ENCODE measurements around the gene RAD23A. TPM values are rescaled to one million over a fixed set of nuclear protein-coding genes. Genes with fewer than 3 reads are reported as not detected.

The RAD23A gene
- total and polyA plus RNA-seq, 2 of the 4 experiments (the other 2 are of a cell fraction) = 54.3 to 67.8 TPM

DNA sequence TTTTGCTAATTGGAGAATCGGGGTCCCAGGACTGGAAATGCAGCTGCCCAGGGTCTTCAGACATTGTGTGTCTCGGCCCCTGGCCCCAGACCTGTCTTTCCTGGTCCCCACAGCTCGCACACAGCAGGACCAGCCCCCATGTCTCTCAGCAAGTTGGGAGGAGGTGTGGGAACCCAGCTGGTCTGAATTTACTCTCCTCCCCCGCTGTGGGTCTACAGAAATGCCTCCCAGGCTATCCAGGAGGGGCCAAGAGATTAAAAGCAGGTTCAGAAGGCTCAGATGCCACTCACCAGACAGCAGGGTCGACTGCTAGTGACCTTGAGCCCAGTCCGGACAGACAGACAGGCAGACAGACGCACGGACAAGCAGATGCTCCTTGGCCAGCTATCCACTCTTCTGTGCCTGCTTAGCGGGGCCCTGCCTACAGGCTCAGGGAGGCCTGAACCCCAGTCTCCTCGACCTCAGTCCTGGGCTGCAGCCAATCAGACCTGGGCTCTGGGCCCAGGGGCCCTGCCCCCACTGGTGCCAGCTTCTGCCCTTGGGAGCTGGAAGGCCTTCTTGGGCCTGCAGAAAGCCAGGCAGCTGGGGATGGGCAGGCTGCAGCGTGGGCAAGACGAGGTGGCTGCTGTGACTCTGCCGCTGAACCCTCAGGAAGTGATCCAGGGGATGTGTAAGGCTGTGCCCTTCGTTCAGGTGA is 23.8 kb downstream of the RAD23A start, which contains the start of gene DAND5:
Gene DAND5 (plus strand): TSS at position 285 of the 697 bp plus-strand sequence. CDS start 85 bp downstream, at position 370.
- no peak within 1 kb of the TSS for H4K5ac ChIP-seq (ENCODE audit: low read depth, low read length)
- H3K9me1 ChIP-seq (ENCODE audit: insufficient read depth, low read length) = no peaks in the 10 kb centered on the region
- peak within 1 kb of the TSS; percentile 34 for H2AFZ ChIP-seq (replicated peaks; ENCODE audit: low read length, poor library complexity)
- no peak within 1 kb of the TSS for H3K23ac ChIP-seq (ENCODE audit: low read depth, low read length)
- no peaks in the 10 kb centered on the region for H3K36me3 ChIP-seq (ENCODE audit: control insufficient read depth, insufficient read depth, low read length)
- H2BK5ac ChIP-seq (ENCODE audit: low read depth, low read length, poor library complexity, severe bottlenecking) = no peak within 1 kb of the TSS
- CTCF ChIA-PET = no interaction called here
- no peak within 1 kb of the TSS for H2AK9ac ChIP-seq (replicated peaks; ENCODE audit: low read depth, low read length, poor library complexity)
- H4K8ac ChIP-seq (ENCODE audit: low read depth in 2 of 2, low read length in 2 of 2) = no peak within 1 kb of the TSS
- no peak within 1 kb of the TSS for H3K18ac ChIP-seq (ENCODE audit: low read depth, low read length)
- BruUV-seq (replicated peaks) = no TSS peak
- no peak within 1 kb of the TSS for H4K91ac ChIP-seq (ENCODE audit: insufficient read depth, low read depth, low read length)
- peaks cover 0 to 3% of the 10 kb centered on the region in 2 experiments; a peak in 1 of 4 replicates for H3K79me1 ChIP-seq (ENCODE audit: low read depth in 1 of 2, low read length in 2 of 2)
- dilution Hi-C loops (cut with HindIII; ENCODE audit: low sequenced_read_pairs, unreplicated experiment) (no loop called here), in situ Hi-C loops (cut with MboI; ENCODE audit: low sequenced_read_pairs) (no loop called here), intact Hi-C loops (cut with micrococcal nuclease) (no loop called here)
- H2AK5ac ChIP-seq (ENCODE audit: low read depth, low read length) = no peak within 1 kb of the TSS
- H3K56ac ChIP-seq (ENCODE audit: extremely low read depth, insufficient read depth, low read length) = no peak within 1 kb of the TSS
- H3K9me3 ChIP-seq (ENCODE audit: control insufficient read depth, insufficient read depth, low read length) = no peaks in the 10 kb centered on the region
- H3K4me1 ChIP-seq (ENCODE audit: control insufficient read depth, insufficient read depth, low read length) = peaks cover 4% of the 10 kb centered on the region; the same call in 1 of the 2 replicates
- no peak within 1 kb of the TSS for H3K27ac ChIP-seq (ENCODE audit: insufficient read depth, low read length)
- no peaks in the 10 kb centered on the region for H3K27me3 ChIP-seq (ENCODE audit: control insufficient read depth, insufficient read depth, low read length)
- no peak within 1 kb of the TSS for H2BK120ac ChIP-seq (ENCODE audit: low read depth, low read length)
- H2BK15ac ChIP-seq (ENCODE audit: low read depth, low read length) = no peak within 1 kb of the TSS
- no peak within 1 kb of the TSS for H3K14ac ChIP-seq (replicated peaks; ENCODE audit: low read depth, low read length)
- no peak within 1 kb of the TSS for H3K9ac ChIP-seq (ENCODE audit: low read depth, low read length)
- TF ChIP-seq MAZ (IDR thresholded peaks at IDR 0.05; ENCODE audit: borderline replicate concordance, low read depth, low read length) (no peak), NFE2L2 (IDR thresholded peaks at IDR 0.05; ENCODE audit: low read depth, low read length) (no peak), MXI1 (IDR thresholded peaks at IDR 0.05; ENCODE audit: borderline replicate concordance, low read depth, low read length) (no peak), SMC3 (IDR thresholded peaks at IDR 0.05; ENCODE audit: low read depth, low read length) (no peak), MAFK (IDR thresholded peaks at IDR 0.05; ENCODE audit: low read depth, low read length) (no peak), RCOR1 (IDR thresholded peaks at IDR 0.05; ENCODE audit: insufficient replicate concordance, low read length) (no peak), POLR2A (IDR thresholded peaks at IDR 0.05; ENCODE audit: low read depth, low read length) (no peak), CEBPB (IDR thresholded peaks at IDR 0.05; ENCODE audit: low read depth, low read length) (no peak), RFX5 (IDR thresholded peaks at IDR 0.05; ENCODE audit: low read depth, low read length) (no peak), BHLHE40 (IDR thresholded peaks at IDR 0.05; ENCODE audit: low read depth, low read length) (no peak)
- TF ChIP-seq, protein P1, sequence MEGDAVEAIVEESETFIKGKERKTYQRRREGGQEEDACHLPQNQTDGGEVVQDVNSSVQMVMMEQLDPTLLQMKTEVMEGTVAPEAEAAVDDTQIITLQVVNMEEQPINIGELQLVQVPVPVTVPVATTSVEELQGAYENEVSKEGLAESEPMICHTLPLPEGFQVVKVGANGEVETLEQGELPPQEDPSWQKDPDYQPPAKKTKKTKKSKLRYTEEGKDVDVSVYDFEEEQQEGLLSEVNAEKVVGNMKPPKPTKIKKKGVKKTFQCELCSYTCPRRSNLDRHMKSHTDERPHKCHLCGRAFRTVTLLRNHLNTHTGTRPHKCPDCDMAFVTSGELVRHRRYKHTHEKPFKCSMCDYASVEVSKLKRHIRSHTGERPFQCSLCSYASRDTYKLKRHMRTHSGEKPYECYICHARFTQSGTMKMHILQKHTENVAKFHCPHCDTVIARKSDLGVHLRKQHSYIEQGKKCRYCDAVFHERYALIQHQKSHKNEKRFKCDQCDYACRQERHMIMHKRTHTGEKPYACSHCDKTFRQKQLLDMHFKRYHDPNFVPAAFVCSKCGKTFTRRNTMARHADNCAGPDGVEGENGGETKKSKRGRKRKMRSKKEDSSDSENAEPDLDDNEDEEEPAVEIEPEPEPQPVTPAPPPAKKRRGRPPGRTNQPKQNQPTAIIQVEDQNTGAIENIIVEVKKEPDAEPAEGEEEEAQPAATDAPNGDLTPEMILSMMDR (conservative IDR thresholded peaks at IDR 0.05; ENCODE audit: low read depth, low read length) = no peak
- TF ChIP-seq, protein P2, sequence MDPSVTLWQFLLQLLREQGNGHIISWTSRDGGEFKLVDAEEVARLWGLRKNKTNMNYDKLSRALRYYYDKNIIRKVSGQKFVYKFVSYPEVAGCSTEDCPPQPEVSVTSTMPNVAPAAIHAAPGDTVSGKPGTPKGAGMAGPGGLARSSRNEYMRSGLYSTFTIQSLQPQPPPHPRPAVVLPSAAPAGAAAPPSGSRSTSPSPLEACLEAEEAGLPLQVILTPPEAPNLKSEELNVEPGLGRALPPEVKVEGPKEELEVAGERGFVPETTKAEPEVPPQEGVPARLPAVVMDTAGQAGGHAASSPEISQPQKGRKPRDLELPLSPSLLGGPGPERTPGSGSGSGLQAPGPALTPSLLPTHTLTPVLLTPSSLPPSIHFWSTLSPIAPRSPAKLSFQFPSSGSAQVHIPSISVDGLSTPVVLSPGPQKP (IDR thresholded peaks at IDR 0.05; ENCODE audit: borderline replicate concordance, low read depth, low read length) = no peak
- POLR2A ChIA-PET (ENCODE audit: unreplicated experiment) = no interaction called here
- H3K4me3 ChIP-seq (ENCODE audit: insufficient read depth, low read depth, low read length) = no peak within 1 kb of the TSS
- H2BK20ac ChIP-seq (ENCODE audit: low read depth, low read length) = no peak within 1 kb of the TSS
- no peak for ATAC-seq (ENCODE audit: low read depth)
- no peak within 1 kb of the TSS for H3K4ac ChIP-seq (ENCODE audit: low read depth, low read length)
- WGBS, 2 experiments (ENCODE audit: extremely low coverage in 2 of 2, insufficient read length in 1 of 2) = 46% methylated on average over 6 of the region's 14 CpGs; no CpG with 5 or more reads in 1 of the 2 experiments
- DNase-seq = no peak
- H3K4me2 ChIP-seq (ENCODE audit: low read depth, low read length) = no peak within 1 kb of the TSS
- H4K20me1 ChIP-seq (ENCODE audit: insufficient read depth, low read length) = no peaks in the 10 kb centered on the region

Measured in IMR-90 (cell line).